Measurements from ENCODE around the gene COPB2. TPM values are rescaled to one million over a fixed set of nuclear protein-coding genes. Genes with fewer than 3 reads are reported as not detected.

The COPB2 gene
- total and polyA plus RNA-seq, 4 experiments from 2014 or later = 55.1 to 80.6 (median 79.0) TPM

DNA sequence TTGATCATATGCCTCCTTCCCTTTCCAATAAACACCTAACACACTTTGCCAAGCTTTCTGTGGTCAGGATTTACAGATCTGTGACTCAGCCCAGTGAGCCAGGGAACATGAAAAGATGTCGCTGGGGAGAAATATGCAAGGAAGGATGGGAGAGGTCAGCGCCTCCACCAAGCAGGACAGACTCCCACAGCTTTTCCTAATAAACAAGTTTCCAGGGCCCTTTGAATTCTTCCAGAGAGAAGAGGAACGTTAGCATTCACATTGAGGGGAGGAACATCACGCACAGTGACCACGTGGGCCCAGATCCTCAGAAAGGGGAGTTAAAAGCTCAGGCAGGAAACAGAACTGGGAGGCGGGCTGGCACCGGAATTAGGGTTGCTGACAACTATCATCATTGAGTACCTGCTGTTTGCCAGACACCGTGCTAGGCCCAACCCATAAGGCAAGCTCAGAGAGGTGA lies 78.9 kb downstream of the COPB2 start:
- H3K4me3 Mint-ChIP-seq = no peak overlapping the region
- Histone ChIP-seq H3K27me3 (ENCODE audit: insufficient read depth, low read length) (no peaks in the 10 kb centered on the region), H3K9me3 (ENCODE audit: control insufficient read depth in 1 of 2, low read length in 2 of 2) (no peaks in the 10 kb centered on the region), H3K4me1 (ENCODE audit: insufficient read depth, low read length) (no peaks in the 10 kb centered on the region), H3K36me3 (ENCODE audit: insufficient read depth, low read length) (no peaks in the 10 kb centered on the region), H3K4me3 (ENCODE audit: low read length in 2 of 2) (no peak overlapping the region), H3K27ac (ENCODE audit: low read depth, low read length) (no peak overlapping the region)
- intact Hi-C loops (cut with micrococcal nuclease) = no loop called here
- POLR2A ChIA-PET (ENCODE audit: partially characterized antibody) = no interaction called here
- H3K4me1 Mint-ChIP-seq = no peaks in the 10 kb centered on the region
- DNase-seq = no peak
- peaks cover 0 to 2% (median 0%) of the 10 kb centered on the region in 8 donors for H3K9me3 Mint-ChIP-seq
- no peaks in the 10 kb centered on the region for H3K36me3 Mint-ChIP-seq
- CTCF ChIA-PET (ENCODE audit: partially characterized antibody) = no interaction called here
- H3K27ac Mint-ChIP-seq = no peak overlapping the region
- H3K27me3 Mint-ChIP-seq = peaks cover 9 to 18% of the 10 kb centered on the region in 2 donors

- Histone ChIP-seq H3K9me3 (ENCODE audit: control insufficient read depth in 1 of 2, low read length in 2 of 2) (no peaks in the 10 kb centered on the region), H3K4me1 (ENCODE audit: insufficient read depth, low read length) (no peaks in the 10 kb centered on the region), H3K27me3 (ENCODE audit: insufficient read depth, low read length) (no peaks in the 10 kb centered on the region), H3K27ac (ENCODE audit: low read depth, low read length) (no peak overlapping the region), H3K4me3 (ENCODE audit: low read length in 2 of 2) (no peak overlapping the region), H3K36me3 (ENCODE audit: insufficient read depth, low read length) (no peaks in the 10 kb centered on the region)
- intact Hi-C loops (cut with micrococcal nuclease) = no loop called here
- H3K36me3 Mint-ChIP-seq = no peaks in the 10 kb centered on the region
- peaks cover 9 to 16% of the 10 kb centered on the region in 2 donors for H3K27me3 Mint-ChIP-seq
- DNase-seq = no peak
- CTCF ChIA-PET (ENCODE audit: partially characterized antibody) = no interaction called here
- no peak overlapping the region for H3K27ac Mint-ChIP-seq
- POLR2A ChIA-PET (ENCODE audit: partially characterized antibody) = no interaction called here
- H3K4me3 Mint-ChIP-seq = no peak overlapping the region
- no peaks in the 10 kb centered on the region for H3K4me1 Mint-ChIP-seq
- H3K9me3 Mint-ChIP-seq = peaks cover 0 to 2% (median 0%) of the 10 kb centered on the region in 8 donors
Measured at GRCh38 chr3:139309880-139310279, 79.6 kb downstream of the COPB2 start.

GRCh38 chr3:139309061-139309591 lies 80.3 kb downstream of the COPB2 start:
- Histone ChIP-seq H3K36me3 (ENCODE audit: insufficient read depth, low read length) (no peaks in the 10 kb centered on the region), H3K4me1 (ENCODE audit: insufficient read depth, low read length) (no peaks in the 10 kb centered on the region), H3K4me3 (ENCODE audit: low read length in 2 of 2) (no peak overlapping the region), H3K27me3 (ENCODE audit: insufficient read depth, low read length) (no peaks in the 10 kb centered on the region), H3K27ac (ENCODE audit: low read depth, low read length) (no peak overlapping the region), H3K9me3 (ENCODE audit: control insufficient read depth in 1 of 2, low read length in 2 of 2) (no peaks in the 10 kb centered on the region)
- H3K4me3 Mint-ChIP-seq = no peak overlapping the region
- no peaks in the 10 kb centered on the region for H3K36me3 Mint-ChIP-seq
- DNase-seq = no peak
- H3K27me3 Mint-ChIP-seq = peaks cover 7 to 10% of the 10 kb centered on the region in 2 donors
- H3K9me3 Mint-ChIP-seq = peaks cover 0 to 2% (median 0%) of the 10 kb centered on the region in 8 donors
- H3K27ac Mint-ChIP-seq = peak overlapping the region in 1 of 7 donors; percentile 83
- H3K4me1 Mint-ChIP-seq = no peaks in the 10 kb centered on the region
- intact Hi-C loops (cut with micrococcal nuclease) = no loop called here
- ChIA-PET CTCF (ENCODE audit: partially characterized antibody) (no interaction called here), POLR2A (ENCODE audit: partially characterized antibody) (no interaction called here)

DNA sequence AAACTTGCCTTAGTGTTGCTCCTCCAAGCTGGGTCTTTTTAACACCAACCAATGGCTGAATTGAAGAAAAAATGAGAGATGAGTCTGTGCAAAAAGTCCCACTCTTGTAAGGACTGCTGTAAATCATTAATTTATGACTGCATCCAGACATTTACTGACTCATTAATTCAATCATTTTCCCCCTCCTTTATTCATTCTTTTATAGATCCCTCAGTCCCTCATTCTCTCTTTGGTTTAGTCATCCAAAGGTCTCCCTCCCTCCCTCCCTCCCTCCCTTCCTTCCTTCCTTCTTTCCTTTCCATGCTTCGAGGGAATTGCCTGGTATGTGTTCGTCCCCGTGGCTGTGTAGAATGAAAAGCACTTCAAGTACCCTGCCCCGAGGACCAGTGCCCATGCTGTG lies 80.9 kb downstream of the COPB2 start:
- peaks cover 0 to 2% (median 0%) of the 10 kb centered on the region in 8 donors for H3K9me3 Mint-ChIP-seq
- H3K4me1 Mint-ChIP-seq = no peaks in the 10 kb centered on the region
- H3K36me3 Mint-ChIP-seq = no peaks in the 10 kb centered on the region
- Histone ChIP-seq H3K9me3 (ENCODE audit: control insufficient read depth in 1 of 2, low read length in 2 of 2) (no peaks in the 10 kb centered on the region), H3K27ac (ENCODE audit: low read depth, low read length) (no peak overlapping the region), H3K4me1 (ENCODE audit: insufficient read depth, low read length) (no peaks in the 10 kb centered on the region), H3K4me3 (ENCODE audit: low read length in 2 of 2) (no peak overlapping the region), H3K27me3 (ENCODE audit: insufficient read depth, low read length) (no peaks in the 10 kb centered on the region), H3K36me3 (ENCODE audit: insufficient read depth, low read length) (no peaks in the 10 kb centered on the region)
- no peak overlapping the region for H3K4me3 Mint-ChIP-seq
- POLR2A ChIA-PET (ENCODE audit: partially characterized antibody) = no interaction called here
- DNase-seq = no peak
- H3K27me3 Mint-ChIP-seq = peaks cover 5% of the 10 kb centered on the region in 2 donors
- H3K27ac Mint-ChIP-seq = no peak overlapping the region
- CTCF ChIA-PET (ENCODE audit: partially characterized antibody) = no interaction called here
- intact Hi-C loops (cut with micrococcal nuclease) = no loop called here

DNA sequence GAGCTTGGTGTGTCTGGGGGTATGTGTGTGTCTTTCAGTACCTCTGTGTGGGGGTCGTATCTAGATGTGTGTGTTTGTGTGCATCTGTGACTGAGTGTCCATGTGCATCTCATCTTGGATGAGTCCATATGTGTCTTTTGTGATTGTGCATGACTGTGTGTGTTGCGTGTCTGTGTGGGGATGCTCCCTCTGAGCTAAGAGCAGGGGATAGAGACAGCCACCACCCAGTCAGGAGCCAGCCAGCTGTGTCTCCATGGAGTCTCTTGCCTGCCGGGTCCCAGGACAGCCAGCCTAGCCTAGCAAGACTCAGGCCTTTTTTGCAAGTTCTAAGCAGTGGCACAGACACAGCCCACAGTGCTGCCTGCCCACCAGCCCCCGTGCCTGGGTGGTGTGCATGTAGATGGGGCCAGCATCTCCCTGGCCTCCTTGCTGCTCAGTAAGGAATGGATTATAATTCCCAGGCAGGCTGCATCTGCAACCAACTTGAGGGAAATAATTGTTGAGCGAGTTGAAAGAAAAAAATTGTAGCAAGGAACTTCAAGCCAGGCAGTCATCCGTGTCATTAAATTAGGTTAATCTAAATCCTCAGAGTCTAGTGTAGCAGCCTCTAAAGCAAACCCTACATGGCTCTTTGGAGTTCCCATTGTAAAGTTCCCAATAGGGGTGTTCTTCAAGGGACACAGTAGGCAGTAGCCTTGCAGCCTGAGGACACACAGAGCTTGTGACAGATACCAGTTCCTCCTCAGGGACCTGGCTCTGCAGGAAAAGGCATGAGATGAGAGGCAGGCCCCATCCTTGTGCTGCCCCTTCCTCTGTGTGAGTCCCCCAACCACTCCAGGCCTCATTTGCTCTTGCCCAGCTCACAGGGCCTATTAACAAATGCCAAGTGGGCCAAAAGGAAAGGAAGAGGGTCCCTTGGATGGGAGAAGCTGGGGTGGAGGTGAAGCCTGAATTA lies 81.6 kb downstream of the COPB2 start:
- Mint-ChIP-seq H3K4me3 (no peak overlapping the region), H3K27ac (no peak overlapping the region), H3K4me1 (no peaks in the 10 kb centered on the region), H3K9me3 (peaks cover 0 to 2% (median 0%) of the 10 kb centered on the region in 8 donors), H3K27me3 (peaks cover 2 to 4% of the 10 kb centered on the region in 2 donors), H3K36me3 (no peaks in the 10 kb centered on the region)
- intact Hi-C loops (cut with micrococcal nuclease) = no loop called here
- Histone ChIP-seq H3K36me3 (ENCODE audit: insufficient read depth, low read length) (no peaks in the 10 kb centered on the region), H3K4me3 (ENCODE audit: low read length in 2 of 2) (no peak overlapping the region), H3K4me1 (ENCODE audit: insufficient read depth, low read length) (no peaks in the 10 kb centered on the region), H3K27ac (ENCODE audit: low read depth, low read length) (no peak overlapping the region), H3K9me3 (ENCODE audit: control insufficient read depth in 1 of 2, low read length in 2 of 2) (no peaks in the 10 kb centered on the region), H3K27me3 (ENCODE audit: insufficient read depth, low read length) (no peaks in the 10 kb centered on the region)
- ChIA-PET CTCF (ENCODE audit: partially characterized antibody) (no interaction called here), POLR2A (ENCODE audit: partially characterized antibody) (no interaction called here)
- DNase-seq = no peak

Other genes with a start within 250 kb of the COPB2 start
- gene MRPS22, start 45.6 kb downstream of the COPB2 start, total RNA-seq = 10 to 100 TPM; 33.4 to 36.9 TPM
- 10 to 100 TPM; 44.9 to 58.5 TPM for gene MRPS22, start 45.6 kb downstream of the COPB2 start, polyA plus RNA-seq
- not detected for gene RBP2, start 86.9 kb upstream of the COPB2 start, total RNA-seq
- gene RBP2, start 86.9 kb upstream of the COPB2 start, polyA plus RNA-seq = not detected
- not detected for gene RBP1, start 150.1 kb upstream of the COPB2 start, total RNA-seq
- not detected for gene RBP1, start 150.1 kb upstream of the COPB2 start, polyA plus RNA-seq

Data from CD4-positive, alpha-beta memory T cell (primary cell).